GM19193 (cell line): ENCODE data around the gene CCNA2.

Experiments
- POLR2A ChIP-seq: IDR thresholded peaks from 4 replicates; pipeline ENCODE4 v1.6.1; 2011; ENCODE audit not compliant: insufficient read depth, insufficient read length; ENCODE audit errors: extremely low read depth

CCNA2 gene

GRCh38 chr4:121769341-121769740 is 54.3 kb downstream of the CCNA2 start:
- no peak for TF ChIP-seq POLR2A

DNA sequence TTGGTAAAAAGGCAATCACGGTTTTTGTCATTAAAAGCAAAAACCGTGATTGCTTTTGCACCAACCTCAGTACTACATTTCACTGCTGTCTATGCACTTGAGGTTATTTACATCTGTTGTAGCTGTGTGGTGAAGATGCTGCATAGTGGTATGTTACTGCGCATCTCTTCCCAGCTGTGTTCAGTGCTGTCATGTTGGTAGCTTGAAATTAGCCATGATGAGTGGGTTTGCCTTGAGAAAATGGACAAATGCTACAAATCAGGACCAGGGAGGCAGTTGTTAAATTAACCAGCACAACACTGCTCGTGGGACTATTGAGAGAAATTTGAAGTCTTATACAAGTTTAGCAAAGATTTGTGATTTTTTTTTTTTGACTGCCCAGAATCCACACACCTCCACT is 56.5 kb downstream of the CCNA2 start:
- TF ChIP-seq POLR2A = no peak
